GM10266 (cell line): ENCODE measurements around the gene CYP4F3.
"Not testable (repeated sequence)": the region's sequence is repeated elsewhere in the genome, so short reads cannot be mapped to it uniquely, and the experiment has no call there.

ENCODE experiments used
- DNase-seq: peaks from one replicate; pipeline ENCODE4 v3.0.0; 2012; ENCODE audit errors: extremely low spot score
- TF ChIP-seq, protein P1 (sequence below): IDR thresholded peaks from 2 replicates; pipeline ENCODE4 v1.5.1; 2012; ENCODE audit warnings: mild to moderate bottlenecking, low read depth; ENCODE audit not compliant: control insufficient read depth, insufficient read depth; ENCODE audit errors: missing control alignments

The CYP4F3 gene

DNA sequence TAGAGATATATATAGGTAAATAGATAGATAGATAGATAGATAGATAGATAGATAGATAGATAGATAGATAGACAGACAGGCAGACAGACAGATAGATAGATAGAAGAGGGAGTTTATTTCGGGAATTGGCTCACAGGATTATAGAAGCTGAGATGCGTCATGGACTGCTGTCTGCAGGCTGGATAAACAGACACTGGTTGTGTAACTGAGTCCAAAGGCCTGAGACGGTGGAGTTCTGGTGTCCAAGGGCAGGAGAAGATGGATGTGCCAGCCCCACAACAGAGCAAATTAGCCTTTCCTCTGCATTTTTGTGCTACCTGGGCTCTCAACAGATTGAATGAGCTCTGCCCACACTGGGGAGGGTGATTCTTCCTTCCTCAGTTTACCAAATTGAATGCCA, 2.7 kb downstream of the CYP4F3 start:
- no peak for DNase-seq
- TF ChIP-seq, protein P1, sequence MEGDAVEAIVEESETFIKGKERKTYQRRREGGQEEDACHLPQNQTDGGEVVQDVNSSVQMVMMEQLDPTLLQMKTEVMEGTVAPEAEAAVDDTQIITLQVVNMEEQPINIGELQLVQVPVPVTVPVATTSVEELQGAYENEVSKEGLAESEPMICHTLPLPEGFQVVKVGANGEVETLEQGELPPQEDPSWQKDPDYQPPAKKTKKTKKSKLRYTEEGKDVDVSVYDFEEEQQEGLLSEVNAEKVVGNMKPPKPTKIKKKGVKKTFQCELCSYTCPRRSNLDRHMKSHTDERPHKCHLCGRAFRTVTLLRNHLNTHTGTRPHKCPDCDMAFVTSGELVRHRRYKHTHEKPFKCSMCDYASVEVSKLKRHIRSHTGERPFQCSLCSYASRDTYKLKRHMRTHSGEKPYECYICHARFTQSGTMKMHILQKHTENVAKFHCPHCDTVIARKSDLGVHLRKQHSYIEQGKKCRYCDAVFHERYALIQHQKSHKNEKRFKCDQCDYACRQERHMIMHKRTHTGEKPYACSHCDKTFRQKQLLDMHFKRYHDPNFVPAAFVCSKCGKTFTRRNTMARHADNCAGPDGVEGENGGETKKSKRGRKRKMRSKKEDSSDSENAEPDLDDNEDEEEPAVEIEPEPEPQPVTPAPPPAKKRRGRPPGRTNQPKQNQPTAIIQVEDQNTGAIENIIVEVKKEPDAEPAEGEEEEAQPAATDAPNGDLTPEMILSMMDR: no peak

GRCh38 chr19:15644066-15644741, 3.5 kb downstream of the CYP4F3 start:
- TF ChIP-seq, protein P1: no peak
- no peak for DNase-seq

DNA sequence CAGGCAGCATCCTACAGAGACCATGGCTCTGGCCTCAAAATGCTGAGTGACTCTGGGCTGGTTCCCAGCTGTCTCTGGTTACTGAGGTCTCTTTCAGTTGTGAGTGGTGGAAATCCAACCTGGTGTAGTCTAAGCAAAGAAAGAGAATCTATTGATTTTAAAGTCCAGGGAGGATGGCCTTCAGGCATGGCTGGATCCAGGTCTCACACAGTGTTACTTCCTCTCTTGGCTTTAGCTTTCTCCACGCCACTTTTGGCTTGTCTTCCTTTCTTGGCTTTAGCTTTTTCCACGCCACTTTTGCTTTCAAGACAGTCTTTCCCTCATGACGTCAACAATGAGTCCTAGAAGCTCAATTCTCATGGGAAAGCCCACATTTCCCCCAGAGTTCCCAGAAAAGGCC, 4.1 kb downstream of the CYP4F3 start:
- no peak for DNase-seq
- TF ChIP-seq, protein P1: no peak

DNA sequence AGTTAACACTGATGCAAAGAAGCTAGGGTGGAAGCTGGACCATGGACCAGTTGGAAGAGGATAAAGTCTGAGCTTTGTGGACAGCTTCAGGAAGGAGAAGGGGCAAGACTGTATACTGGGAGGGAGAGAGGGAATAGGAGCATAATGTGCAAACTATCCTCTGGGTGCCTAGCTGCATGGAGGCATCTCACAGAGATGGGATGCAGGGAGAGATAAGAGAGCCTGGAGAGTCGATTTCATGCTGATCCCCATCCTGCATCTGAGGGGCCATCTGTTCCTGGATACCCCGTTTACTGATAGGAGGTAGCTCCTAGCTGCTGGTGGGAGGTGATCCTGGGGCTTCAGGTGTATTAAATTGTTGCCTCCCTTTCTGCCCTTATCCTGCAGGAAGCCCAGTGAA, 8.8 kb downstream of the CYP4F3 start:
- TF ChIP-seq, protein P1: no peak
- no peak for DNase-seq

- DNase-seq: not testable (repeated sequence)
Measured at GRCh38 chr19:15650123-15650522, 9.4 kb downstream of the CYP4F3 start.

DNA sequence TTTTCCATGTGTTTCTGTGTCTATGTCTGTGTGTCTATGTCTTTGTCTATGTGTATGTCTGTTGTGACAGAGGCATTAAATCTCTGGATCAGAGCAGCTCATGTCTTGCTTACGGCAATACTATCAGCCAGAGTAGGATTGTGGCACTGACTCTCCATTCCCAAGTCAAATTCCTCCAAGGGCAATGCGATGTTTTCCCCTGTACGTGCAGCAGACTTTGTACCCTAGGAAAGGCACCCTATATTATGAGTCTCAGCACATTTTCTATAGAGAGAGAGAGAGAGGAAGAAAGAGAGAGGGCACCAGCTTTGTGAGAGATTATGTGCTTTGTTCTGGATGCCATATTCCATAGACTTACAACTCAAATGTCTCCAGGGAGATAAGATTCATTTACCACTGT, 11.1 kb downstream of the CYP4F3 start:
- TF ChIP-seq, protein P1: no peak
- DNase-seq: no peak

DNA sequence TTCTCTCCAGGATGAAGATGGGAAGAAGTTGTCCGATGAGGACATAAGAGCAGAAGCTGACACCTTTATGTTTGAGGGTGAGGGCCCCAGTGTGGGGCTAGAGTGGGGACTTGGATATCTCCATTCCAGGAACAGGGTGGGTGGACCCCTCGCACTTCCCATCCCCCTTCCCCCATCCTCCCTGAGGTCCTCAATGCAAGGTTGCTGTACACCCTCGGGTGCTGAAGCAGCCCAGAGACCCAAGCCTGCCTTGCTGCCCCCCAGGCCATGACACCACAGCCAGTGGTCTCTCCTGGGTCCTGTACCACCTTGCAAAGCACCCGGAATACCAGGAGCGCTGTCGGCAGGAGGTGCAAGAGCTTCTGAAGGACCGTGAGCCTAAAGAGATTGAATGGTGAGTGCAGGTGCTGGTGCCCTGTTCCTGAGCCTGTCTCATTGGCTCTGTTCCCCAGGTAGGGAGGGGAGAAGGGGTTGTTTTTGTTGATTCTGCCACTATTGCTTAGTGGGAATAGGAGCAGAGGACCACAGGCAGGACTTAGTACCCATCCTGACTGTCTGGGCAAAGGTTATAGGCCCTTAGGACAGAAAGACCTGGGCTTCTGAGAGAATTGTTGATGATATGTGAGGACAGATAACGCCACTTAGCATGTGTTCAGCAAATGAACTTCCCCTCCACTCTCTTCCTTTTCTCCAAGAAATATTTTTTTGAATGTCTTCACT, 12.0 kb downstream of the CYP4F3 start:
- no peak for DNase-seq
- TF ChIP-seq, protein P1: no peak
